GM21737 (cell line): ENCODE results near the gene NCAPD2.
"Not testable (repeated sequence)": the region's sequence is repeated elsewhere in the genome, so short reads cannot be mapped to it uniquely, and the experiment has no call there.

Source experiments
- ATAC-seq: cut with Tn5 transposase; IDR thresholded peaks from one replicate; pipeline ENCODE4 v1.9.1; 2021; ENCODE audit warnings: mild to moderate bottlenecking, moderate library complexity; ENCODE audit not compliant: unreplicated experiment

NCAPD2 gene

GRCh38 chr12:6532051-6532926 is 38.4 kb downstream of the NCAPD2 start:
- ATAC-seq, result peak; percentile 25

GRCh38 chr12:6532927-6533652 is 39.2 kb downstream of the NCAPD2 start:
- peak; percentile 6 for ATAC-seq

GRCh38 chr12:6533653-6533922 is 39.7 kb downstream of the NCAPD2 start:
- ATAC-seq, result peak; percentile 12

- ATAC-seq, result peak; percentile 48
These were observed 40.2 kb downstream of the NCAPD2 start, which contains the start of gene GAPDH for GRCh38 chr12:6533923-6534694. GAPDH (plus strand) TSS chr12:6534517; CDS start chr12:6534833, 316 bp downstream.

GRCh38 chr12:6534695-6534944 is 40.7 kb downstream of the NCAPD2 start:
- no peak for ATAC-seq

- ATAC-seq, result no peak
These were observed 41.2 kb downstream of the NCAPD2 start for GRCh38 chr12:6534945-6535696.

- ATAC-seq, result no peak
These were observed 41.7 kb downstream of the NCAPD2 start for GRCh38 chr12:6535697-6535946.

GRCh38 chr12:6535960-6536847 is 42.3 kb downstream of the NCAPD2 start:
- ATAC-seq, result no peak

GRCh38 chr12:6536894-6537579 is 43.1 kb downstream of the NCAPD2 start:
- no peak for ATAC-seq

GRCh38 chr12:6537580-6538419 is 43.9 kb downstream of the NCAPD2 start:
- ATAC-seq, result not testable (repeated sequence)

GRCh38 chr12:6538420-6539313 is 44.8 kb downstream of the NCAPD2 start:
- ATAC-seq, result no peak

- ATAC-seq, result no peak
These were observed 45.4 kb downstream of the NCAPD2 start for GRCh38 chr12:6539314-6539682.

- ATAC-seq, result no peak
These were observed 45.8 kb downstream of the NCAPD2 start for GRCh38 chr12:6539707-6540134.

GRCh38 chr12:6540181-6540877 is 46.4 kb downstream of the NCAPD2 start:
- ATAC-seq, result peak; percentile 25

GRCh38 chr12:6541371-6542165 is 47.7 kb downstream of the NCAPD2 start:
- no peak for ATAC-seq

GRCh38 chr12:6542209-6543009 is 48.5 kb downstream of the NCAPD2 start:
- ATAC-seq, result no peak
